Stimulated activated CD8-positive, alpha-beta memory T cell treated with anti-CD3 and anti-CD28 coated beads, Interleukin-15, amount 100 ng/mL, for 4 hours (primary cell): Measurements from ENCODE around the gene LRCH1.

Source experiments
- DNase-seq, 2 donors: peaks; one replicate each; pipeline ENCODE4 v3.0.0-alpha.2; 2020; ENCODE audit warnings: low read depth in 2 of 2

Gene LRCH1

DNA sequence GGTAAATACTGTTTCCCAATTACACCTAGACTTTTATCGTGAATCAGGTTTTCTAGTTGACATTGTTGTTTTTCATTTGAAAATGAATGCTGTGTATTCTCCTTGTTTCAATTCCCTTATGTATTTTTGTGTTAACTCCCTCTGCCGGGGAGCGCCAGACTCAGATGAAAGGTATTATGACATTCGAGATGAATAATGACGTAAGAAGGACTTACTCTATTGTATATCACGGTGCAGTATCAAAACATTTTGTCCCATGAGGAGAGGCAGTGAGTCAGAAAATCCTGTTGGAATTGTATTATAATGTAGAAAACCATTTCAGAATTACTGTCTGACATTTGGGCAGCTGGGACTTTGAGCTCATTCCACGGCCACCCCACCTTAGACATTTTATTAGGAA is 61.6 kb downstream of the LRCH1 start:
- DNase-seq = no peak

DNA sequence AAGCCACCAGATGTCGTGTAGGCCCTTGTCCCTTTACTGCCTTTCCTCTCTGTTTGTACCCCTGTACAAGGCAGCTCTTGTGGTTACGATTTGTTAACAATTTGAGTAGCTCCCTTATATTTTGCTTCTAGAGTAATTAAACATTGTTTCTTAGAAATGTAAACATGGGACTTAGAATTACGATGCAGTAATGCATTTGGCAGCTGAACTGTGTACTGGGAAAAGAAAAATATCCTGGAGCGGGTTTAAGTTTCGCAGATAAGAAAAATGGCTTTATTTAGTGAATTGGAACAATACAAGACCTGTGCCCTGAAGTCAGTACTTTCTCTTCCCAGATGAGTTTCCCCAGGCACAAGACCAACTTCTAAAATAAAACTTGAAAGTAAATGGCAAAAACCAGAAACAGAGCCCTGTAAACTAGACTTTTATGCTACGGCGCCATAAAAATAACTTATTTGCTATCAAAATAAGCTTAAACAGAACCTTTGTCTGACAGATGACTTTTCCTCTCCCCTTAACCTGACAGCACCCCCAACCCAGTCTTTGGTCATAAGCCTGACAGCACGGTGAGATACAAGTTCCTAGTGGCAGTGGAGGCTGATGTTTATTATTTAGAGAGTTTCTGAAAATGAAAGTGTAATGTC is 63.0 kb downstream of the LRCH1 start:
- DNase-seq = no peak

DNA sequence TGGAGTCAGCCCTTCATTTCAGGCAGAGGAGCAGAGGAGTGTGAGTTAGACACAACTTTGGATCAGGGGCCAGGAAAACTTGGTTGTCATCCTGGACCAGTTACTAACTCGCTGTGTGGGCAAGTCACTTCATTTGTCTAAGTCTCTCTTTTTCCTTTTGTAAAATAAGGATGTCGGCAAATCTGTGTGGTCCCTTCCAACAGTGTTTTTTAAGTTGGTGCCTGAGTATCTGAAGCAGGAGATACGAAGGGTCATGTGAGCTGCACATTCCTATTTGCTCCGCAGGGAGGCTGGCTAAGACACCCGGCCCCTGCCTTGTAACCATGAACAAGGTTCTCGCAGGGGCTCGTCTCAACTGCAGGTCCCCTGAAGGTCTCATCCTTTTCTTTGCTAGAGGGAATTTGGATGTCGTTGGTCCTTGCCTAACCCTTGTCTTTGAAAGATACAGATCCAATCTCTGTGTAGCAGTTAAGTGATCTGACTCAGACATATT is 64.3 kb downstream of the LRCH1 start:
- no peak for DNase-seq

DNA sequence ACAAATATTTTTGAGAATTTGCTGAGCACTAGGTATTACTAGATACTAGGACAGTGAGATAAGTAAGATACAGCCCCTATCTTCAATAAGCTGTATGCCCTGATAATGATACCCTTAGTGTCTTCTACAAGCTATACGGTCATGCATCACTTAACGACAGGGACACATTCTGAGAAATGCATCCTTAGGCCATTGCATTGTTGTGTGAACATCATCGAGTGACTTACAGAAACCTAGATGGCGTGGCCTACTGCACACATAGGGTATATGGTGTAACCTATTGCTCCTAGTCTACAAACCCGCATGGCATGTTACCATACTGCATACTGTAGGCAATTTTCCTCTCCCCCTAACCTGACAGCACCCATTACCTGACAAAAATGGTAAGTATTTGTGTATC is 64.9 kb downstream of the LRCH1 start:
- DNase-seq = no peak

DNA sequence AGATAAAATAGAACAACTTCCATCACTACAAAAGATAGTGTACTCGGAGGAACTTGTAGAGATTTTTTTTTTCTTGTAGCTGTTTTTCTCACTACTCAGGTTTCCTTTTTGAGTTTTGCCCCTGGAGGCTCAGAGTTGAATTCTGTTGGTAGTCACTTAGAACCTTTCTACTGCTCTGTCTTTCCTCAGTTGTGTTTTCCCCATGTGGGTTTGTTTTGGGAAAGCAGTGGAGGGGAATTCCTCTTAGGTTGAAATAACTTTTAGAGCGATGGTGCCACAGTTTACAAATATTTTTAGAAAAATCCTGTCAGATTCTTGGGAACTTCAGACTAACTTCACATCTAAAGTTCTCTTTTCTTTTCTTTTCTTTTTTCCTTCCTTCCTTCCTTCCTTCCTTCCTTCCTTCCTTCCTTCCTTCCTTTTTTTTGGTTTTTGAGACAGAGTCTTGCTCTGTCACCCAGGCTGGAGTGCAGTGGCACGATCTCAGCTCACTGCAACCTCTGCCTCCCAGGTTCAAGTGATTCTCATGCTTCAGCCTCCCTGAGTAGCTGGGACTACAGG is 65.8 kb downstream of the LRCH1 start:
- no peak for DNase-seq

DNA sequence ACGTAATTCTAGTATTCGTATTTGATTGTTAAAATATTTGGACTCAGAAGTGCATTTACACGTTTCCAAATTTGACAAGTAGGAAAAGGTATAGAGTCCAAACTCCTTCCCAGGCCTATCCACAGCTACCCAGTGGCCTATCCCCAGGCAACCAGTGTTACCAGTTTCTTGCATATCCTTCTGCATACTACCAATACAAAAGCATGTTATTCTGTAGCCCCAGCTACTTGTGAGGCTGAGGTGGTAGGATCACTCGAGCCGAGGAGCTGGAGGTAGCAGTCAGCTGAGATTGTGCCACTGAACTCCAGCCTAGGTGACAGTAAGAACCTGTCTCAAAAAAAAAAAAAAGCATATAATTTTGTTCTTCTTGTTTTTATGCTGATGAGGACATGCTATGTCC is 67.1 kb downstream of the LRCH1 start:
- no peak for DNase-seq

DNA sequence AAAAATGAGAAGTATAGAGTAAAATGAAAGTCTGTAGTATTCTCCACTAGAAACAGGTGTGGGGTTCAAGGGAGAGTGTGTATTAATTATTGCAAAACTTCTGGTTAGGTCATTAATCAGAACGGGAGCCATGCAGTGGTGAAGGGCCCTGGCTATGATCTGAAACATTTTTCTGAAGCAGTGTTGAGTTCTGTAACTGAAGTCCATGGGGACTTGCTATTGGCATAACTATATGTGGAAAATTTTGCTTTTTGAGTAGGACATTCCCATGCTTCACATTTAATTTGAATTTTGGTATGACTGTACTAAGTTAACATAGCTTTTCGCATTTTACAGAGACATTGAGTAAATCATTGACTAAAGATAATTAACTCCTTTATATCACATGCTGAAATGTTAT is 67.5 kb downstream of the LRCH1 start:
- DNase-seq = no peak

DNA sequence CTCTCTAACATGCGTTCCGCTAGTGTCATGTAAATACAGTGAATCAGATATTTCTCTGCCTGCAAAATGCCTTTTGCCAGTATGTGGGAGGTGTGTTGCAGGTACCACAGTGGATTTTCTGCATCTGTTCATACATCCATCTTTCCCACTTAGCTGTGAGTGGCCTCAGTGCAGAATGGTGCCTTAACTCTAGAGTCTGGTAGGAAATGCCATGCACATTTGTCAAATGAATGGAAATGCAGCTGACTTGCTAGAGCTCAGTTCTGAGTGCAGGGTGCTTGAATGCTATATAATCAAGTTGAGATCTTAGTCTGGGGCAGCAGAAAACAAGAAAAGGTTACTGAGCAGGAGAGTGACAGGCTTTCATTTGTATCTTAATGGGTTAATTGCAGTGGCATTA is 68.2 kb downstream of the LRCH1 start:
- no peak for DNase-seq

DNA sequence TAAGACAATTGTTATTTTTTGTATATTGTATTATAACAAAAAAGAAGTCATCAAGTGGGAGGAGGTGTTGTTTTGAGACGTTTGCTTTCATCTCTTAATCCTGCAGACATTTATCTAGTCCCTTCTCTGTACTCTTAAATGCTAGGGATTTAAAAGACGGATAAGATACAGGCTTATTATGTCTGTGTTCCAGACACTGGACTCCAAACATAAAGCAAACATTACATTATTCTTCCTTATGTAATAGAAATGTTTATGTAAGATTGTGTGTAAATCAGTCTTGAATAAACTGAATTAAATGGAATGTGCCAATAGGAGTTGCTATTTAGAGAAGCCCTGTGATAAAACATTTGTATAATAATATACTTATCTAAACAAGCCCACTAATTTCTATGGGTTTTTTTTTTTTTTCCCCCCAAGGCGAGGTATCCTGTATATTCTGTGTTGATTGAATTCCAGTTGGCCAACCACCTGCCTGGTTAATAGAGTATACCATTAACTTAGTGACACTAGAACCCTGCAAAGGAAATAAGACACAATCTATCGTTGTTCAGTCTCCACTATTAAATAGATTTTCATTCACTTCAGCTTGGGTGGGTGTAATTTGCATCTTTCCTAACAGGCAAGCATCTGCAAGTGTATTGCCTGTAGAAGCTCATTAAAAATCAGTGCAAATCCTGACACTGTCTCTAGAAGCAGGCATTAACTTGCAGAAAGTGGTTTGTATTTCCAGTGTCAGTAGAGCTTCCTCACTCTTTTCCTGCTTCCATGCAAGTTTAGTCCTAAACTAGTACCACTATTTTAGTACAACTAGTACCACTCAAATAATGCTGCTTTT is 69.0 kb downstream of the LRCH1 start:
- DNase-seq = no peak

DNA sequence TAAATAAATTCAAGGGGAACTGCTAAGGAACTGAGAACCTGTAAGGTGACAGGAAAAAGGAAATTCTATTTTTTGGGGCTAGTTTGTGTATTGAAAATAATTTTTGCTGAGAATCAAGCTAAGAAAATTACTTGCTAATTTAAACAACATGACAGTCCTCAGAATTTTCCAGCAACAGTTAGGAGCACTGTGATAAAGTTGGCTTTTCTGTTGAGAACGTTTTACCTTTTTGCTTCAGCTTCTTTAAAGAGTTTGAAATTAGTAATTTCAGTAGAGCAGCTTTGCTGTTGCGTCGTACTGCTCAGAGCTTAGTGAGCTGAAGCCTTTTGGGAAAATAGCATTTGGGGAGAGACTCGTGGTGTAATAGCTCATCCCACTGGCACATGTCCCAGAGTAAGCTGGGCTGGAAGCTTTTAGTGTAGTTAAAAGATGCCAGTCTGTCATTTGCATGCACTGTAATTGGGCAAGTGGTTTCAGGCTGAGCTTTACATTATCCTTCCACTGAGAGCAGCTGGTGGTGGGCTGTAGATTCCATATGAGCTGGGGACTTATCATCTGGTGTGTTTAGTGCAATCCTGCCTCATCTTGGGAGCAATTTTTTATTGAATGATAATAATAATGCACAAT is 69.8 kb downstream of the LRCH1 start:
- DNase-seq = no peak

DNA sequence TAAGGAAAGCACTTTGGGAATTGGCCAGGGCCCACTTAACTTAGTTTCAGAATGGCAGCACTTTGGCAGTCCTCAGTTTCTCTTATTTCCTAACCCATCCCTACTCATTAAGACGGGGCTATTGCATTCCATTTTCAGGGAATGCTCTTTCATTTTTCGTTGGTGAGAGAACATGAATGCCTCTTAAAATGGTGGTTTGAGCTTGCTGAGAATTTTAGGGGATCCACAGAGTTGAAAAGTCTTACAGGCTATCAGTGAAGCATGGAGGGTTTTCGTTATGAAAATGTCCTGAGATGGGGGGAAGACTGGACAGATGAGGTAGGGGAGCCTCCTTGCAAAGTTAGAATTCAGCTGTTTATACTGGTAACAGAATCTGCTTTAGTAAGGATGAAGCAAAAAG is 71.4 kb downstream of the LRCH1 start:
- DNase-seq = no peak

DNA sequence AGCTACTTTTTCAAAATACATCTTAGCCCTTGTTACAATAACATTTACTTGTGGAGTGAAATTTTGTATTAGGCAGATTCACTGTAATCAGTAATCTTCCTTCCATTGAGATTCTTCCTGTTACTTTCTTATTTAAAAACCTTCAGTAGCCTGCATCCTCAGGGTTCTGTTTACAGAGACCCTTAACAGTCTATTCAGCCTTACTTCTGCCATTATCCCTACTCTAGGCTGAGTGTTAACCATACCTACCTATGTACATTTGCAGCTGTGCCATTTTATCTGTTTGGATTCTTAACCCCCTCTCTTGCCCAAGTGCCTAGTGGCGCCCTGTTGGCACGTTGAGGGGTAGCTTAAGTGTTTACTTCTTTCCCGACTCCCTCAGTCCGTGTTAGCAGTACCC is 71.9 kb downstream of the LRCH1 start:
- no peak for DNase-seq

DNA sequence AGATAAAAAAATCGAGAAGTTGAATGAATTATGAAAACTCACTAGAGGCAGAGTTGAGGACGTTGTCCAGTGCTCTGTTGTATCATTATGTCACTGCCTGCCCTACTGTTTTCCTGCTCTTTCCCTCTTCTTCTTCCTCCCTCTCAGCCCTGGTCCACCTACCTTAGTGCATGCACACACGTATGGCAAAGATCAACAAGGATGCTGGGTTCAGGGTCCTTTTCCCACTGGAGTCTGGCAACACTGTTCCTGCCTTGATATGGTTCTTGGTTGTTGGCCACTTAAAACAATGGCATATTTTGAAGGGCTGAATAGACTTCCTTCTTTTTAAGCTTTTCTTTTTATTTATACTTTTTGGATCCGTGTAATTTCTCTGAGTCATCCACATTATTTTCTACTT is 74.5 kb downstream of the LRCH1 start:
- DNase-seq = no peak

DNA sequence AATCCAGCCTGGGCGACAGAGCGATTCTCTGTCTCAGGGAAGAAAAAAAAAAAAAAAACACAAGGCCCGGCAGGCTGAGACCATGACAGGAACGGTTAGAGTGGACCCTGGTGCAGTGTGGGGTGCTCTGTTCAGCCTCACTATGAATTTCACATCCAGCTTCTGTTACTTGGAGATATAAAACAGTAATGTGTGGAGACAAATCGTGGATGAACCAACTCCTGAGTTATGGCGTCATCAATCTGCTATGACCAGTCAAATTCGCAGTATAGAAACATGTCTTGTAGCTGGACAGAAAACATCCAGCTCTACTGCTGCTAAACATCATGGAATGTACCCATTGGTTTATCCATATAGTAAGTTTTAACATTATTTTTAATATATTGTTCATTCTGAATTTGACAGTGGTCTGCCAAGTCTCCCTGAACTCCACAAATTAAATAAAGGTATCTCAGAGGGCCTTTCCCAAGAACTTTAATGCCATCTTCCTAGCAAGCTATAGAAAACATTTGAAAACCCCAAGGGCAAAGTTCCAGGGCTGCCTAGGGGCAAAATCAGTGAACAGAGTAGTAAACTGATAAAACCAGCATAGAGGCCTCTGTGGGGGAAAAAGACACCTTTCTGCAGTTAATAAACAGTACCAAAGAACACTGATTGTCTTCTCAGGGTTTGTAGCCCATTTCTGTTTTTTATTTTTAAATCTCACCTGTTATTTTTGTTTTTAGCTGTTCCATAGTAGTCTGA is 75.8 kb downstream of the LRCH1 start:
- no peak for DNase-seq

DNA sequence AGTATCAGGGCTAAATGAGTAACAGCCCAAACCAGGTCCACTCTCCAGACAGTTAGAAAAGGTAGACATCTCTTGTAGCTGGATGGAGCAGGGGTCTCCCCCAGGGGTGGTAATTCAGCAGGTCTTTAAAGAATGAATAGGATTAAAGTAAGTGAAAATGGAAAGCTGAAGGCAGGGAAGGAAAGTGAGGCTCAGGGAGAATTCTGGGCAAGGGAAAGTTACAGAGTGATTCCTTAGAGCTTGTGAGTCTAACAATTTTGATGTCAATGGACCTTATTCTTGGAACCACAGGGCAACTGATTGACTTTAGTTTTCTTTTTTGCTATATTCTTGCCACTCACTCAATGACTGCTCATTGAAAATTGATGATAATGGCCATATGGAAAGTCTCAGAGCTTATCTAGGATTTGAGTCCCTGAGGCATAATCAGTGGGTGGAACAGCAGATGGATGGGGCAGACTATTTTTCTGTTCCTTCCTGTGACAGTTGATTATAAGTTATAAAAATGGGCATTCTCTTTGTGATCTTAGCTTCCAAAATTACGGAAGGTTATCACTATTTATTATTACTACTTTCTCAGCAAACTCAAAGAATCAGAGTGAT is 76.9 kb downstream of the LRCH1 start:
- DNase-seq = no peak

DNA sequence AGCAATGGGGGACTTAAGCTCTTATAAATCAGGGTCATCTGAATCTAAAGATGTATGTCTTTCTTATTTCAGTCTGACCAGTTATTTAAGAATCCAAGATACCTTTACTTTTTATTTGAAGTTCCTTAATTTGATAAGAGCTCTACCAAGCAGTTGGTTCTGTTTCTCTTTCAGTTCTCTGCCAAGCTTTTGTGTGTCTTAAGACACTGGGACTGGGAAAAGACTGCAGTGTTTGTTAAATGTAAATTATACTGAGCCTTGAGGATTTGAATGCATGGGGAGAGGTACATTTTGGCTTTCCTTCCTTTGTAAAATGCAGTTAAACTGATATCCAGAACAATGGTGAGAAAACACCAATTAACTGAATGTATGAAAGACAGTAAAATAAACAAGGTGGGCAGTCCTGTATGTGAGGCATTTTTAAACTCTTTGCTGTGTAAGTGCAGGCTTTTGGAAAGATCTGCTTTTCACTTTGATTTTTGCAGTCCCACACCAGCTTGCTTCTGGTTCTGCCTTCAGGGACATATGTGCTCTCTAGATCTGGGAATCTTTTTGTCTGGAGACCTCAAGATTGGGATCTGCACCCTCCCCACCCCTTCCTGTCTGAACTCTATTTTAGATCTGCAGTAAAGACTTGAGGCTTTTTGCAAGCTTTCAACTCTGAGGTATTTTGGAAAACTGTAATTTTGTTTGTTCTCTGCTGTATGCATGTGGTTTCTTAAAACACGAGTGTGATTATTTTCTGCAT is 77.6 kb downstream of the LRCH1 start:
- no peak for DNase-seq

DNA sequence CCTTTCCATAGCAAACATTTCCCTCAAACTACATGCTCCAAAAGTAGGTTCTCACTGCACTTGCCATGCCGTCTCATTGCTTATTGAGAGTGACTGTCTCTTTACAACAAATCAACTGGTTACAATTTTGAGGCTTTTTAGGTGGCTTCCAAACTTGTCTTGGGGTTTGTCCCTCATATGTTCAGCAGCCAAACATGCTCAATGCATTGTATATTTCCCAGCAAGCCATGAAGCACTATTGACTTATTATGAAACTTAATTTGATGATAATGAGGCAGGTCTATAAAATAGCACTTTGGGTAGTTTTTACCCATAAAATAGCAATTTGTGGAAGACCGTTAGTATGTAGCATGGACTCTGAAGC is 78.2 kb downstream of the LRCH1 start:
- no peak for DNase-seq

DNA sequence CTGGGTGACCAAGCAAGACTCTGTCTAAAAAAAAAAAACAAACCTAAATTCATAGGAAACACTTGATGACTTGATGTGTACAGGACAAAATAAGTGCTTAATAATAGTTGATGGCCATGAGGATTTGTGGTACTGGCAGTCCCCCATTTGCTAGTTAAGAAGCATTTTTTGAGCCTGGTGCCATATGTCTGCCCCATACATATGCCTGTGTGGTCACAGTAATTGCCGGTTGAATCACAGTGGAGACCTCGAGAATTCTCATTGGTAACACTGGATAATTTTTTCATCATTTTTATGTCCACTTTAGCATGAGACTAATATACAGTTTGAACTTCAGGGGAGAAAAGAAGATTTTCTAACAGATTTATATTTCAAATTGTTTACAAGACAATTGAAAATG is 79.2 kb downstream of the LRCH1 start:
- no peak for DNase-seq

DNA sequence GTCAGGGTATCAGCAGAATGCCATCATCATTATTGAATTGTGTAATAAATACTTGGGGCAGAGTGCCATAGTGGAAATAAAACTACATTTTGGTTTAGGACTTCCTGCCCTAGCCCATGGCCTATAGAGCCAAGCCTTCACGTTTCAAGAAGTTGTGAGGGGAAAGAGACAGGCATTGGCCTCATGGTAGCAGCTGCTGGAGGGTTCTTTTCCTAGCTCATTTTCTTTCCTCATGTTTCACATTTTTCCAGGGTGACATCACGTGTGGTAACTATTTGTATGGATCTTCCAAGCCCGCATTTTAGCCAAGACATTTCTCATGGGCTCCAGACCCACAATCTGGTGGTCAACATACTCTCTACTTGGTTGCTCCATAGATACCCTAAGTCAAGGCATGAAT is 80.4 kb downstream of the LRCH1 start:
- DNase-seq = no peak

DNA sequence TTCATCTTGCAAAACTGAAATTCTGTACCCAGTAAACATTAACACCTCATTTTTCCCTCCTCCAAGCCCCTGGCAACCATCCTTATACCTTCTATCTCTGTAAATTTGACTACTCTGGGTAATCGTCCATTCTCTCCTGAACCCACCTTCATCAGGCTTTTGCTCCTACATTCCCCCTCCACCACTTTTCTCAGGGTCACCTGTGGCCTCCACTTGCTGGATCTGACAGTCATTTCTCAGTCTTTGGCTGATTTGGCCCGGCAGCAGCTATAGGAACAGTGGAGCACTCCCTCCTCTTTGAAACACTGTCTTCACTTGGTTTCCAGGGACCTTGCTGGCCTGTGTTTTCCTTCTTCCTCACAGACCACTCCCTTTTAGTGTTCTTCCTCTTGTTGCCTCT is 83.5 kb downstream of the LRCH1 start:
- no peak for DNase-seq

DNA sequence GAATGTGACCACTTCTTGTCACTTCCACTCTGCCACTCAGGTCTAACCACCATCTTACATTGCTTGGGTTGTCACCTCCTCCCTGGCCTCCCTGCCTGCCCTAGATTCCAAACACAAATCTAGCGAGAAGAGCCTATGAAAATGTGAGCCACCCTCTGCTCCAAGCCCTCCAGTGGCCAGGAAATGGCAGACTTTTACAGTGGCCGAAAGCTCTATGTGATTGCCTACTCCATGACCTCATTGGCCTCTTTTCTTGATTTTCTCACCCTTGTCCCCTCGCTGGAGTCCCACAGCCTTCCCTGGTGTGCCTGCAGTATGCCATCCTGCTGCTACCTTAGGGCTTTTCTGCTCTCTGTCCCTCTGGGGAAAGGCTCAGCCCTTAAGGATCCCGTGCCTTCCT is 84.2 kb downstream of the LRCH1 start:
- no peak for DNase-seq
